HL-60 (cell line): Measurements from ENCODE around the gene USP10.
A peak's percentile ranks its signal among the peaks of the same experiment; 100 is the strongest.
"Not testable (repeated sequence)": the region's sequence is repeated elsewhere in the genome, so short reads cannot be mapped to it uniquely, and the experiment has no call there.

ENCODE experiments used
- DNase-seq, 2 experiments: peaks; one replicate each; pipeline ENCODE4 v3.0.0-alpha.2; 2010 to 2020; ENCODE audit warnings: low read depth in 1 of 2, low spot score in 1 of 2
- H3K27ac ChIP-seq: fragments of 250-450 bp; sonication (Bioruptor Pico); replicated peaks from 2 replicates; pipeline ENCODE4 v1.5.1; 2020; ENCODE audit warnings: mild to moderate bottlenecking, moderate library complexity
- H3K27me3 ChIP-seq: fragments of 250-450 bp; sonication (Bioruptor Pico); 2 replicates; pipeline ENCODE4 v1.5.1; 2021; ENCODE audit warnings: mild to moderate bottlenecking, moderate library complexity; ENCODE audit not compliant: insufficient read depth, poor library complexity, severe bottlenecking
- H3K4me3 ChIP-seq: replicated peaks from 2 replicates; pipeline ENCODE4 v1.5.1; 2011; ENCODE audit warnings: mild to moderate bottlenecking, control low read depth, low read length; ENCODE audit not compliant: insufficient read depth
- CTCF ChIP-seq: IDR thresholded peaks from one replicate; pipeline ENCODE4 v1.5.1; 2011; ENCODE audit warnings: low read length, control low read depth, inconsistent platforms; ENCODE audit not compliant: insufficient read depth
- GABPA ChIP-seq: IDR thresholded peaks from 2 replicates; pipeline ENCODE4 v1.6.1; 2012; ENCODE audit warnings: low read depth
- POLR2AphosphoS5 ChIP-seq: IDR thresholded peaks from 2 replicates; pipeline ENCODE4 v1.6.1; 2012; ENCODE audit warnings: low read depth
- REST ChIP-seq: IDR thresholded peaks from 2 replicates; pipeline ENCODE4 v1.6.1; 2012; ENCODE audit warnings: low read depth; ENCODE audit not compliant: insufficient replicate concordance
- SPI1 ChIP-seq: IDR thresholded peaks from 2 replicates; pipeline ENCODE4 v1.6.1; 2012; ENCODE audit warnings: low read depth, mild to moderate bottlenecking, borderline replicate concordance

Gene USP10

GRCh38 chr16:84730406-84731106, 30.8 kb downstream of the USP10 start:
- Histone ChIP-seq H3K4me3 (no peak overlapping the region), H3K27me3 (no peaks in the 10 kb centered on the region), H3K27ac (peak overlapping the region; percentile 60)
- TF ChIP-seq POLR2AphosphoS5 (no peak), SPI1 (peak; percentile 94), GABPA (no peak), CTCF (no peak), REST (no peak)
- peak in 1 of 2 experiments; percentile 72 for DNase-seq

- H3K27ac ChIP-seq: peak overlapping the region; percentile 46
- H3K4me3 ChIP-seq, DNase-seq, H3K27me3 ChIP-seq: not testable (repeated sequence)
Measured at GRCh38 chr16:84732332-84732673, 32.5 kb downstream of the USP10 start.

- TF ChIP-seq SPI1 (peak; percentile 86), CTCF (no peak), GABPA (no peak)
- Histone ChIP-seq H3K4me3 (no peak overlapping the region), H3K27me3 (no peaks in the 10 kb centered on the region), H3K27ac (peak overlapping the region; percentile 46)
- peak in 1 of 2 experiments; percentile 53 for DNase-seq
Measured at GRCh38 chr16:84732674-84733352, 33.0 kb downstream of the USP10 start.

- TF ChIP-seq REST (no peak), POLR2AphosphoS5 (no peak), SPI1 (no peak), CTCF (no peak), GABPA (no peak)
- Histone ChIP-seq H3K27me3 (no peaks in the 10 kb centered on the region), H3K27ac (no peak overlapping the region), H3K4me3 (no peak overlapping the region)
- DNase-seq: no peak
Measured at GRCh38 chr16:84735849-84736586, 36.2 kb downstream of the USP10 start.
